HG03135 (cell line): ENCODE data around the gene CYP1A1.
A peak's percentile ranks its signal among the peaks of the same experiment; 100 is the strongest.

ENCODE experiments used
- ATAC-seq: cut with Tn5 transposase; IDR thresholded peaks from one replicate; pipeline ENCODE4 v1.9.1; 2021; ENCODE audit warnings: mild to moderate bottlenecking, moderate library complexity; ENCODE audit not compliant: unreplicated experiment

CYP1A1 gene

GRCh38 chr15:74695597-74696397 is 29.5 kb downstream of the CYP1A1 start, which contains the start of gene EDC3:
TSS of gene EDC3 (minus strand) at chr15:74696024. CDS start at chr15:74675124, 20,900 bp downstream.
- peak; percentile 83 for ATAC-seq

DNA sequence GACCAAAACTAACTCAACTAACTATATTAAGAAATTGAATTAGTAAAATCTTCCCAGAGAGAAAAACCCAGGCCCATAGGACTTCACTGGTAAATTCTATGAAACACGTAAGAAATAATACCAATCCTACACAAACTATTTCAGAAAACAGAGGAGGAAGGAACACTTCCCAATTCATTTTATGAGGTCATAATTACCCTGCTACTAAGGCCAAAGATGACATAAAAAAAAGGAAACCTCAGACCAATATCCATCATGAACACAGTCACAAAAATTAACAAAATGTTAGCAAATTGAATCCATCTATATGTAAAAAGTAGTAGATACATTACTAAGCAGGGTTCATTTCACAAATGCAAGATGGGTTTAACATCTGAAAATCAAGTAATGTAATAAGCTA is 33.0 kb downstream of the CYP1A1 start:
- no peak for ATAC-seq

DNA sequence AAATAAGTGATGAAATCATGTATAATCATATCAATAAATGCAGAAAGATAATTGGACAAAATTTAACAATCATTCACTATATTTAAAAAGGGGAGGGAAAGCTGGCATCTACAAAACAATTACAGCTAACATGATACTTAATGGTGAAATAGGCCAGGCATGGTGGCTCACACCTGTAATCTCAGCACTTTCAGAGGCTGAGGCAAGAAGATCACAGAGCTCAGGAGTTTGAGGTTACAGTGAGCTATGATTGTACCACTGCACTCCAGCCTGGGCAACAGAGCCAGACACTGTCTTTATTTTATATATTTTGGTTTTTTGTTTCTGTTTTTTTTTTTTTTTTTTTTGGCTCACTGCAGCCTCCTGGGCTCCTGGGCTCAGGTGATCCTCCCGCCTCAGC is 41.6 kb downstream of the CYP1A1 start:
- no peak for ATAC-seq

- ATAC-seq: no peak
These were observed 42.4 kb downstream of the CYP1A1 start for GRCh38 chr15:74682954-74683353.

DNA sequence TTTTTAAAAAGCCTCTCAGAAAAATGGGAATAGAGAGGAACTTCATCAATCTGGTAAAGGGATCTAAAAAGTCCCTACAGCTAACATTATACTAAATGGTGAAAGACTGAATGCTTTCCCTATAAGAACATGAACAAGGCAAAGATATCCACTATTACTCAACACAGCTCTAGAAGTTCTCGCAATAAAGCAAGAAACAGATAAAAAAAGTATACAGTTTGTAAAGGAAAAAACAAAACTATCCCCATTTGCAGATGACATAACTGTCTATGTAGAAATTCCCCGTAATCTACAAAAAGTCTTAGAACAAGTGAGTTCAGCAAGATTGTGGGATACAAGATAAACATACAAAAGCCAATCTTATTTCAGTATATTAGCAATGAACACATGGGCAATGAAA is 44.9 kb downstream of the CYP1A1 start:
- ATAC-seq: no peak

GRCh38 chr15:74676801-74677200 is 48.5 kb downstream of the CYP1A1 start:
- ATAC-seq: no peak

DNA sequence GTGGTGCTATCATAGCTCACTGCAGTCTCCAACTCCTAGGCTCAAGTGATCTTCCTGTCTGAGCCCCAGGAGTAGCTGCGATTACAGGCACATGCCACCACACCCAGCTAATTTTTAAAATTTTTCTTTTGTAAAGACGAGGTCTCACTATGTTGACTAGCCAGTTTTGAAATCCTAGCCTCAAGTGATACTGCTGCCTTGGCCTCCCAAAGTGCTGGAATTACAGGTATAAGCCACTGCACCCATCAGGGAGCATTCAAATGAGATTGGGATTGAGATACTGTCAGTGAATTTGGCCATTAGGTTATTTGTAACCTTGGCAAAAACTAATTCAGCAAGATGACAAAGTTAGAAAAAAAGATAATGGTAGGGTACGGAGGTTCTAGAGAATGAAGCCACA is 51.2 kb downstream of the CYP1A1 start:
- ATAC-seq: no peak

DNA sequence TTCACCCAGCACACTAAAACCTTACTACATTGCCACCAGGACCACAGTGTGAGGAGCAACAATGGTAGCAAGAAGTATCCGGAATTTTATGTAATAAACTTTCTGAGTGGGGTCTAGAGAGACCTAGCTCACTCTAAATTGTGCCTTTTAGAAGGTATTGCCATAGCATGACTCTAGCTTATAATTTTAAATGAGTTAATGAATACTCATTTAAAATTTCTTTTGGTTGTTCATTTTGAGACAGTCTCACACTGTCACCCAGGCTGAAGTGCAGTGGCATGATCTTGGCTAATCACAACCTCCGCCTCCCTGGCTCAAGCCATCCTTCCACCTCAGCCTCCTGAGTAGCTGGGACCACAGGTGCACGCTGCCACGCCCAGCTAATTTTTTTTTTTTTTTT is 55.7 kb downstream of the CYP1A1 start:
- no peak for ATAC-seq
